ENCODE results near the gene MBOAT1.
"Not testable (repeated sequence)": the region's sequence is repeated elsewhere in the genome, so short reads cannot be mapped to it uniquely, and the experiment has no call there.

Gene MBOAT1

GRCh38 chr6:20202324-20202658 lies 10.0 kb downstream of the MBOAT1 start:
- DNase-seq: no peak

- DNase-seq: no peak
Measured at GRCh38 chr6:20200761-20201630, 11.3 kb downstream of the MBOAT1 start.

- no peak for DNase-seq
Measured at GRCh38 chr6:20198775-20199174, 13.5 kb downstream of the MBOAT1 start.

- DNase-seq: no peak
Measured at GRCh38 chr6:20198156-20198774, 14.0 kb downstream of the MBOAT1 start.

- DNase-seq: no peak
Measured at GRCh38 chr6:20197251-20197650, 15.0 kb downstream of the MBOAT1 start.

GRCh38 chr6:20192625-20193024 lies 19.6 kb downstream of the MBOAT1 start:
- DNase-seq: no peak

- no peak for DNase-seq
Measured at GRCh38 chr6:20191992-20192391, 20.3 kb downstream of the MBOAT1 start.

- DNase-seq: no peak
Measured at GRCh38 chr6:20188630-20189075, 23.6 kb downstream of the MBOAT1 start.

- no peak for DNase-seq
Measured at GRCh38 chr6:20186981-20187380, 25.3 kb downstream of the MBOAT1 start.

GRCh38 chr6:20183706-20184105 lies 28.6 kb downstream of the MBOAT1 start:
- no peak for DNase-seq

- no peak for DNase-seq
Measured at GRCh38 chr6:20182926-20183521, 29.2 kb downstream of the MBOAT1 start.

GRCh38 chr6:20182069-20182468 lies 30.2 kb downstream of the MBOAT1 start:
- no peak for DNase-seq

- no peak for DNase-seq
Measured at GRCh38 chr6:20180935-20181334, 31.3 kb downstream of the MBOAT1 start.

- not testable (repeated sequence) for DNase-seq
Measured at GRCh38 chr6:20179287-20180045, 32.8 kb downstream of the MBOAT1 start.

GRCh38 chr6:20178327-20178726 lies 33.9 kb downstream of the MBOAT1 start:
- DNase-seq: no peak

- DNase-seq: no peak
Measured at GRCh38 chr6:20175810-20176410, 36.4 kb downstream of the MBOAT1 start.

- no peak for DNase-seq
Measured at GRCh38 chr6:20173833-20174792, 38.2 kb downstream of the MBOAT1 start.

GRCh38 chr6:20172842-20173456 lies 39.3 kb downstream of the MBOAT1 start:
- no peak for DNase-seq

GRCh38 chr6:20170455-20171148 lies 41.7 kb downstream of the MBOAT1 start:
- DNase-seq: no peak

GRCh38 chr6:20169786-20170185 lies 42.5 kb downstream of the MBOAT1 start:
- DNase-seq: no peak
